ENCODE results near the gene NFS1. TPM values are rescaled to one million over a fixed set of nuclear protein-coding genes. Genes with fewer than 3 reads are reported as not detected.

Gene NFS1
- total and polyA plus RNA-seq, 2 donors from 2014 or later, result 31.5 to 71.2 TPM

DNA sequence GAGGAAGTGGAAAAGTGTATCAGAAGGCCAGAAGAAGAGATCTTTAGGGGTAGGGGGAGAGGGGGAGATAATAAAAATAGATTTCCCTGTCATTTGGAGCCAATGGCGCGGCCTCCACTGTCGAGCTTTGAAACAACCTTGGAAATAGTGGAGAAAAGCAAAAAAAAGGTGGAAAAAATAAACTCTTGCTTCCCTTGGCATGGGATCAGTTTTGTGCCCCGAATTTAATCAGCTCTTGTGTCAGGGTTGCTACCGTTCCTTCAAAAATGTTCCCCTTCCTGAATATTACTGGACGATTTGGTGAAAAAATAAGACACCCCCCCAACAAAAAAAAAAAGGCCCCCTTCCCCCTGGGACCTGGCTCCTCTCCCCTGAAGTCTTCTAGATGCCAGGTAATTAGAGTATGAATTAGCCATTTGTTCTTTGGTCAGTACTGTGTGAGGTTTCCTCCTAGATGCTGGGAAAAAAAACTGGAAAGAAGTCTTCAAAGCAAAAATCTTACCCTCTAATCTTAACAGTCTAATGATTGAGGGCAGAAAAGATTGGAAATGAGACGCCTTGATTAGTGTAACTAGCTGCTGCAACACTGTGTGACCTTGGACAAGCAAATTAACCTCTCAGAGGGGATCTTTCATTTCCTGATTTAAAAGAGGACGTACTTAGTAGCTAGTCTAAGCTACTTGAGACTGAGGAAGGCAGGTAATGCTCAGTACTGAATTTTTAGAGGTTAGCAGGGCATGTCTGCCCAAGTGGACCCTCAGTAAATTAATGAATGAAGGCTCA, 43.8 kb upstream of the NFS1 start:
- Histone ChIP-seq H3K9ac (ENCODE audit: low read length in 3 of 3) (peak overlapping the region; percentile 96 to 99 (median 99)), H3K36me3 (ENCODE audit: control insufficient read depth in 2 of 3, insufficient read depth in 3 of 3, low read length in 3 of 3) (peaks cover 8 to 27% (median 15%) of the 10 kb centered on the region in 3 donors), H3K9me3 (ENCODE audit: control insufficient read depth in 2 of 3, insufficient read depth in 1 of 3, low read length in 3 of 3) (no peaks in the 10 kb centered on the region), H3K4me1 (ENCODE audit: control insufficient read depth in 2 of 3, insufficient read depth in 2 of 3, low read depth in 1 of 3, low read length in 3 of 3) (peaks cover 6 to 22% (median 11%) of the 10 kb centered on the region in 3 donors), H3K27me3 (ENCODE audit: control insufficient read depth, insufficient read depth, low read length) (no peaks in the 10 kb centered on the region), H3K4me3 (ENCODE audit: low read length in 3 of 3) (peak overlapping the region; percentile 90 to 95 (median 91)), H3K27ac (ENCODE audit: low read depth in 2 of 2, low read length in 2 of 2) (peak overlapping the region; percentile 99)
- intact Hi-C loops (cut with DNase I), result no loop called here
- FAIRE-seq (no peak), DNase-seq (peak in 2 of 5 donors; percentile 58 to 66)
- TF ChIP-seq, protein P1, sequence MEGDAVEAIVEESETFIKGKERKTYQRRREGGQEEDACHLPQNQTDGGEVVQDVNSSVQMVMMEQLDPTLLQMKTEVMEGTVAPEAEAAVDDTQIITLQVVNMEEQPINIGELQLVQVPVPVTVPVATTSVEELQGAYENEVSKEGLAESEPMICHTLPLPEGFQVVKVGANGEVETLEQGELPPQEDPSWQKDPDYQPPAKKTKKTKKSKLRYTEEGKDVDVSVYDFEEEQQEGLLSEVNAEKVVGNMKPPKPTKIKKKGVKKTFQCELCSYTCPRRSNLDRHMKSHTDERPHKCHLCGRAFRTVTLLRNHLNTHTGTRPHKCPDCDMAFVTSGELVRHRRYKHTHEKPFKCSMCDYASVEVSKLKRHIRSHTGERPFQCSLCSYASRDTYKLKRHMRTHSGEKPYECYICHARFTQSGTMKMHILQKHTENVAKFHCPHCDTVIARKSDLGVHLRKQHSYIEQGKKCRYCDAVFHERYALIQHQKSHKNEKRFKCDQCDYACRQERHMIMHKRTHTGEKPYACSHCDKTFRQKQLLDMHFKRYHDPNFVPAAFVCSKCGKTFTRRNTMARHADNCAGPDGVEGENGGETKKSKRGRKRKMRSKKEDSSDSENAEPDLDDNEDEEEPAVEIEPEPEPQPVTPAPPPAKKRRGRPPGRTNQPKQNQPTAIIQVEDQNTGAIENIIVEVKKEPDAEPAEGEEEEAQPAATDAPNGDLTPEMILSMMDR (IDR thresholded peaks at IDR 0.05; ENCODE audit: borderline replicate concordance, extremely low read depth, insufficient read depth), result no peak

DNA sequence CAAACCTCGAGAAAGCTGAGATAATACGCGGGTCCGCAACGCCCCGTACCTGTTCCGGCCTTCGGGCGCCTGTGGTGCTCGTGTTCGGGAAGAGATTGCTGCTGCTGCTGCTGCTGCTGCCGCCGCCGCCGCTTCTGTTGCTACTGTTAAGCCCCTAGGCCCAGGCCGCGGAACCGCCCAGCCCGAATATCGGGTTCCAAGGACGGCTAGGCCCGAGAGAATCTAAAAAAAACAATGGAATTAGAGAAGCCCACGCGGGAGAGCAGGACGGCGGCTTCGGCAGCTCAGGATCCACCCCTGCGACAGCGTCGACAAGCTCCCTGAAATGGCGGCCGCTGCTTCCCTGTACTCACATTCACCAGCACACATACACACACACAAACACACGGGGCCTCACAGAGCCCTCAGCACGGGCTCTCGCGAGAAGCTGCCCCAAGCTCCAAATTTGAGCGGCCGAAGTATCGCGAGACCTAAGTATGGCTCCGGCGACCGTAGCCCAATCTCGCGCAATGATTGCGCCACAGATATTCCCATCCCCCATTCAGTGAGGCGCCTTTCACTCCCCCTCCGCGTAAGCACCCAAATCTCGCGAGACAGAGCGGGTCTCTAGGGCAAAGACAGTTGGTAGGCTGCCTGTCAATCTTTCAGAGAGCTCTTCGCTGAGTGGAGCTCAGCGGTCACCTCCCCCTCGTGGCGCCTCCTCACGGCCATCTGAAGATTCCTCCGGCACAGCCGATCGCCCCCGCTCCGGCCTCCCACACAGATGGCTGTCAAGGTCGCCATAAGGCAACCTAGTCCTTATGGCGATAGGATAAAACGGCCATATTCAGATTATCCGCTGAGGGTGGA, 43.0 kb upstream of the NFS1 start, which contains the start of gene RBM39:
Gene RBM39 (minus strand): TSS at position 369 of the 849 bp plus-strand sequence. CDS start 1,386 bp downstream, outside the sequence.
- intact Hi-C loops (cut with DNase I), result no loop called here
- peak within 1 kb of the TSS; percentile 92 to 95 (median 92) for H3K4me3 ChIP-seq (ENCODE audit: low read length in 3 of 3)
- H3K27ac ChIP-seq (ENCODE audit: low read depth in 2 of 2, low read length in 2 of 2), result peak within 1 kb of the TSS; percentile 100
- H3K27me3 ChIP-seq (ENCODE audit: control insufficient read depth, insufficient read depth, low read length), result no peaks in the 10 kb centered on the region
- H3K9me3 ChIP-seq (ENCODE audit: control insufficient read depth in 2 of 3, insufficient read depth in 1 of 3, low read length in 3 of 3), result no peaks in the 10 kb centered on the region
- TF ChIP-seq, protein P1 (IDR thresholded peaks at IDR 0.05; ENCODE audit: borderline replicate concordance, extremely low read depth, insufficient read depth), result peak; percentile 55
- peaks cover 6 to 22% (median 11%) of the 10 kb centered on the region in 3 donors for H3K4me1 ChIP-seq (ENCODE audit: control insufficient read depth in 2 of 3, insufficient read depth in 2 of 3, low read depth in 1 of 3, low read length in 3 of 3)
- H3K36me3 ChIP-seq (ENCODE audit: control insufficient read depth in 2 of 3, insufficient read depth in 3 of 3, low read length in 3 of 3), result peaks cover 8 to 30% (median 15%) of the 10 kb centered on the region in 3 donors
- DNase-seq, result peak; percentile 100
- FAIRE-seq, result peak; percentile 79
- peak within 1 kb of the TSS; percentile 96 to 100 (median 99) for H3K9ac ChIP-seq (ENCODE audit: low read length in 3 of 3)

DNA sequence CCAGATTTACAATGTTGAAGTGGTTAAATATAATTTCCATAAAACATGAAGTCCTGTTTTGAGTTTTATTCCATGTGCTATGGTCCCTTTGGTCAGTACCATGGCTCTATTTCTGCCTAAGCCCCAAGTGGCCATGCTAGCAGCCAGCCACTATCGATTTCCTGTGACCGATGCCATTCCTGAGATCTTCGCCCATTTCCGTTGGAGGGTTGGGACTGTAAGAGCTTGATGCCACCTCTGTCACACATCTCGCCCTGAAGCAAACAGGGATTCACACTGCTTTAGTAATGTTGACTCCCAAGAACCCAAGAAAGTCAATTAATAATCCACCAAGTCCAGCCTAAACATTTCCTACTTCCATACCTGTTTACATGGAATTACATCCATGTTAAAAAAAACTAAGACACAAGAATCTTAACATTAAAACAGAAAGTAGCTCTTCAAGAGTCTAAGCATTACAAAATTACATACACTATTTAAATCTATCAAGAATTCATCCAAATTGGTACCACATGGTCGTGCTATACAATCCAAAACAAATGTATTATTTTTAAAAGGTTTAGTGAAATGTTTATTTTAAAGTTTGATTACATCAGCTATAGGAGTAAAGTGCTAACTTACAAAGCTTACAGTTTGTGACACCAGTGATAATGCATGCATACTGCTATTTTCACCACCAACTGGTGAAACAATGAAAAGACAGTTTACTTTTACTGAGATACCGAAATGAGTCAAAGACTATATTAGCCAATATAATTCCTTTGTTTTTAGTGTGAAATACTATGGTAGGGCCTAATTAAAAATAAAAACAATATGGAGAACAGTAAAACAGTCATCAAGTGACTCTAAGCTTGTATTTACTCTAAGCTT, 40.4 kb upstream of the NFS1 start:
- DNase-seq, result peak in 2 of 5 donors; percentile 13 to 33
- H3K9me3 ChIP-seq (ENCODE audit: control insufficient read depth in 2 of 3, insufficient read depth in 1 of 3, low read length in 3 of 3), result no peaks in the 10 kb centered on the region
- no peak for FAIRE-seq
- peak overlapping the region in 1 of 3 donors; percentile 1 for H3K9ac ChIP-seq (ENCODE audit: low read length in 3 of 3)
- peak overlapping the region in 2 of 3 donors; percentile 84 to 92 for H3K4me3 ChIP-seq (ENCODE audit: low read length in 3 of 3)
- intact Hi-C loops (cut with DNase I), result no loop called here
- H3K4me1 ChIP-seq (ENCODE audit: control insufficient read depth in 2 of 3, insufficient read depth in 2 of 3, low read depth in 1 of 3, low read length in 3 of 3), result peaks cover 10 to 27% (median 11%) of the 10 kb centered on the region in 3 donors
- no peak overlapping the region for H3K27ac ChIP-seq (ENCODE audit: low read depth in 2 of 2, low read length in 2 of 2)
- H3K27me3 ChIP-seq (ENCODE audit: control insufficient read depth, insufficient read depth, low read length), result no peaks in the 10 kb centered on the region
- TF ChIP-seq, protein P1 (IDR thresholded peaks at IDR 0.05; ENCODE audit: borderline replicate concordance, extremely low read depth, insufficient read depth), result no peak
- H3K36me3 ChIP-seq (ENCODE audit: control insufficient read depth in 2 of 3, insufficient read depth in 3 of 3, low read length in 3 of 3), result peaks cover 13 to 51% (median 21%) of the 10 kb centered on the region in 3 donors

Data from kidney (tissue), 14 donors.